Activated CD4-positive, alpha-beta T cell treated with anti-CD3 and anti-CD28 coated beads for 4 hours (primary cell): ENCODE results near the gene MYBPC3.

Experiments
- DNase-seq, 2 donors: peaks; one replicate each; pipeline ENCODE4 v3.0.0-alpha.2; 2020

Gene MYBPC3

DNA sequence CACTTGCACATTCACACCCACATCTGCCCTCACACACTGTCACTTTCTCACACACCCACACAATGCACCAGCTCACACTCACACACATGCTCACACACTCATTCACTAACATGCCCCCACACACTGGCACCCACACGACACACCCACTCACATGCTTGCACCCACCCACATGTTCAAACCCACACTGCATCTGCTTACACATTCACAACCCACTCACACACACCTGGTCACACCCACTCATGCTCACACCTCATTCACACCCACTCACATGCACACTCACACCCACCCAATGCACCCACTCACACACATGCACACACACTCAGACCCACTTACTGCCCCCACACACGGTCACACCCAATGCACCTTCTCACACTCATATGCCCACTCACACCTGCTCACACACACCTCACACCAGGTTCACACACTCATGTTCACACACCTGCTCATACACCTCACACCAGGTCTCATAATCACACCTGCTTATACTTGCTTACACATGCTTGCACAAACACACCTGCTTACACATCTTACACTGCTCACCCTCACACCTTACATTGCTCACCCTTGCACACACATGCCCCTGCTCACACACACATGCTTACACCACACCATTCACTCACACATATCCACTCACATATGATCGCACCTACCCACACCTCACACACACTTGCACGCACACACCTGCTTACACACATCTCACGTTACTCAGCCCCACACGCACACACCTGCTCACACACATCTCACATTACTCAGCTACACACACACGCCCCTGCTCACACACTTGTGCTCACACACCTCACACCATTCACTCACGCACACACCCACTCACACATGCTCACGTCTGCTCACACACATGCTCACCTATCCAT lies 3.9 kb upstream of the MYBPC3 start:
- no peak for DNase-seq

DNA sequence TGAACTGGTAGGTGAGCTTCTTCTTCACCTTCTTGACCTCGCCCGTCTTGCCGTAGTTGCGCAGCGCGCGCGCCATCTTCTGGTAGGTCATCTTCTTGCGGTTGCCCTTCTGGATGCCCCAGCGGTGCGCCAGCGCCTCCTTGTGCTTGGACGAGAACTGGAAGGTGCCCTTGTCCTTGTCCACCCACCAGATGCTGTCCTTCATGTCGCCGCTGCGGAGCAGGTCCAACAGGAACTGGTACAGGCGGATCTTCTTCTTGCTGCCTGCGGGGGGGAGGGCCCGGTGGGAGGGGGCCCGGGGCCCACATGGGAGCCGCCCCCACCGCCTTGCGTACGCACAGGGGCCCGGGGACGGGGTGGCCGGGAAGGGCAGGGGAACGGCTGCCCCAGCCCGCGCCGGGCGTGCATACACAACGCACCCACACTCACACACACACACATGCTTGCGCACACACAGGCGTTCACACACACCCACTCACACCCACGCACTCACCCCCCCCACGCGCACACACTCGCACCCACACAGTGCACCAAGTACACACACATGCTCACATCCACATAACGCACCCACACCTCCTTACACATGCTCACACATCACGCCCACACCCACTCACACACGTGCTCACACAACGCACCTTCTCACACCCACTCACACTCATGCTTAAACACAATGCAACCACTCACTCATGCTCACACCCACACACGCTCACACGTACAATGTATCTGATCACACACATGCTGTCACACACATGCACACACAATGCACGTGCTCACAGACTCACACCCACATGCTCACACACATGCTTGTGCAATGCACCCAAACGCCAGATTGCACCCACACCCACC lies 3.0 kb upstream of the MYBPC3 start:
- DNase-seq, result no peak

DNA sequence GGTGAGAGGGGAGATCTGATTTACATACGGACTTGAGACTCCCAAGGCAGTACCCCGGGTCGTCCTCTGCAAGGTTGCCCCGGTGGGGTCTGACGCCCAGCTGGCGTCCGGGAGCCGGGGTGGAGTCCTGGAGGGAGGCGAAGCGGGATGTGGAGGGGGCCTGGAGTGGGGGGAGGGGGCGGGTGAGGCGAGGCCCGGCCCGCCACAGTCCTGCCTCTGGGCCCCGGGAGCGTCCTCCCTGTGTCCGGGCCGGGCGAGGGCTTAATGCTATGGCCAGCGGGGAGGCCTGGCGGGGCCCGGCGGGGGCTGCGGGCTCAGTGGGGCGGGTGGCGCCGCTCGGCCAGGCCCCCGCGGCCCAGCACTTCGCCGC lies 2.4 kb upstream of the MYBPC3 start:
- no peak for DNase-seq

DNA sequence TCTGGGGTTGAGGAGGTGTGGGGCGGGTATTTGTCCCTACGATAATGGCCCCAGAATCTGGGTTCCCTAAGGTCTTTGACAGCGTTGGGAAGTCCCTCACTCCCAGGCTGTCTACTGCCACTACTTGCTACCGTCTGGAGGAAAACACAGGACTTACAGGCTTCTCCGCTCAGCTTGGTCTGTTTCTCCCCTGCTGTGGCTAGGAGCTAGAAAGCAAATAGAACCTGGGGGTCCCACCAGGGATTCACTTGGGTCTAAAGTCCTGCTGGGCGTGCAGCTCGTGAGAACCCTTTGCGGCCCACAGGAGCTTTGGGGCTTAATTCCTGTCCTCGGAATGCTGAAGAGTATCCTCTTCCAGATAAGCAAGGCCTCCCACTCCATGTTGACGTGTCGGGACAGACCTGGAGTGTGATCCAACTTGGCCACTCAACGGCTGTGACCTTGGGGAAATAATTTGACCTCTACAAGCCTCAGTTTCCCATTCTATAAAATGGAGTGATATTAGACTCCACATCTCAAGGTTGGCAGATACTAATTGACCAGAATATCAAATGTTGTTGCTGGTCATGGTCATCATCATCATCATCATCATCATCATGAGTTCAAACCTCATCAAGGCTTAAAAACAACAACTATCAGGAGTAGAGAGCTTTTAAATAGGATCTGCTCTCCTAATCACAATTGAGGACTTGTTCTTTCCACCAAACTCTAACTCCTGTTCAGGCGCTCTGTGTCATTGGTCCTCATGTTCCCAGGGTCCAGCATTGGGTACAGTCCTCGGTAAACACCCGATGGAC lies 1.7 kb upstream of the MYBPC3 start:
- no peak for DNase-seq

DNA sequence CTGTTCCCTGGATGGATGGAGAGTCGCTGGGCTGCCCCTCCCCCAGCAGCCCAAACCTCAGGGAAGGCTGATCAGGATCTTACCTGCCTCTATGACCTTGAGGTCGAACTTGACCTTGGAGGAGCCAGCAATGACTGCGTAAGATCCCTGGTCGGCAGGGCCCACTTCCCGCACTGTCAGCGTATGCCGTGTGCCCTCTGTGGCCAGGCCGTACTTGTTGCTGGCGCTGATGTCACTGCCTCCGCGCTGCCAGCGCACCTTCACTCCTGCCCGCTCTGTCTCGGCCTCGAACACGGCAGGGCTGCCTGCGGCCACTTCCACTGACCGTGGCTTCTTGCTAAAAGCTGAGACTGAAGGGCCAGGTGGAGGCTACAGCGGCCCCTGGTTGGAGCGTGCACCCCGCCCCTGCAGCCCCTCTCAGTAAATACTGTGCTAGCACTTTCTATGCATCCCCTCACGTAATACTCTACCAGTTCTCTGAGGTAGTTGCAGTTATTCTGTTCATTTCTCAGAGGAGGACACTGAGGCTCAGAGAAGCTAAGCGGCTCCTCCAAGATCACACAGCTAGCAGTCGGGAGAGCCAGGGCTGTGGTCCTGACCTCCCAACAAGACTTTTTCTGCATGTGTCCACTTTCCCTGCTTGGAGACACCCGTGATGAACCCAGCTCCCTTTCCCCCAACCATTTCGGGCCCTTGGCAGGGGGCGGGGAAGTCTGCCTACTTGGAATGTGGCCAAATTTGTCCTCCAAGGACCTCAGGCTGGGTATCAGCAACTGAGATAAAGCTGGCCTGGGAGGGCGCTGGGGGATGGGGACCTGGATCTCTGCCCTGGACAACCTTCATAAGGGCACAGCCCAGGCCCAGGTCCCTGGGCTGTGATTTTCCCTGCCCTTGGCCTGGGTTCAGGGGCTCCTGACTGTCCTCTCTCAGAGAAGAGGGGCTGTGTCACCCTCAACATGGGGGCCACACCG lies 1.1 kb downstream of the MYBPC3 start:
- DNase-seq, result no peak

DNA sequence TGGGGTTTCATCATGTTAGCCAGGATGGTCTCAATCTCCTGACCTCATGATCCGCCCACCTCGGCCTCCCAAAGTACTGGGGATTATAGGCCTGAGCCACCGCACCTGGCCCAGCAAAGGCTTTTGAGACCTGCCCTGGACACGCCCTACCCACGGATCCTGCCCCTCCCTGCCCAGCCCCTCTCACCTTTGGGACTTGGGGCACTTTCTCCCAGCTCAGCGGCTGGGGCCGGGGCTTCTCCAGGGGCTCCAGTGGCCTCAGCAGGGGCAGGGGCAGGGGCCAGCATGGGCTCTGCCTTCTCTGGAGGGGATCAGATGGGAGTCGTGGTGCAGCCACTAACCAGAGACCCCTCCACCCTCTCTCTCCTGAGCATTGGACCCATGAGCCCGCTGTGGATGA lies 2.2 kb downstream of the MYBPC3 start:
- no peak for DNase-seq

DNA sequence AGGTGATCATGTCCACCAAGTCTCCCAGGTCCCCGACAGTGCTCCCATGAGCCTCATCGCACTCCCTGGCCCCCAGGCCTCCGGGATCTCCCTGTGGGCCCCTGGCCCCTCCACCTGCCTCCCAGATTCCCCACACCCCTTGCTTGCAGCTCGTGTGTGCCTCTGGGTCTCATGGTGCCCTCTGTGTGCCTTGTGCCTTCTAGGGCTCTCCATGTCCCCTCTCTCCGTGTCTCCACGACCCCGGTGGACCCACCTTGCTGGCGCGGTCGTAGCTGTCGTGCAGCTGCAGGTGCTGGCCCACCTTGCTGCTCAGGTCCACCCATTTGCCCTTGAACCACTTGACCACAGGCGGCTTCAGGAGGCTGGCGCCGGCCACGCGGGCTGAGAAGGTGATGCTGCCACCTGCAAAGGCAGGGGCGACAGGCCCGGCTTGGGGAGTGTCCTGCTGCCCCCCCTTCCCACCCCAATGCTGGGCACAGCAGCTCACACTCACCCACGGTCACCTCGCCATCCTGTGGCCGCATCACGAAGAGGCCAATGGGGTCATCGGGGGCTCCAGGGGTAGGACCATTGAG lies 2.9 kb downstream of the MYBPC3 start:
- no peak for DNase-seq

DNA sequence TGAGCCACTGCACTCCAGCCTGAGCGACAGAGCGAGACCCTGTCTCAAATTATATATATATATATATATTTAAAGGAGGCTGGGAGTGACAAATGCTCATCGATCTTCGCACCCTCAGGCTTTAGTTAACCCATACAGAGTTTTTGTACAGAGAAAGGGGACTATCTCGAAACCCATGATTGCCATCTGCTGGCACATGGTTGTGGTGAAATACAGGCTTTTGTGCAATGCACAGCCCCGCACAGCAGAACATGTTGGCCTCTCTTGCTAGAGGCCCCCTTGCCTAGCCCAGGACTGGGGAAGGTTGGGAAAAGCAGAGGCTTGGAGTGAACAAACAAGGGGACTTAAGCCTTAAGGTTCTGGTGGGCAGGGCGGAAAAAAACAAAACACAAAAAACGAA lies 3.6 kb downstream of the MYBPC3 start:
- DNase-seq, result no peak

DNA sequence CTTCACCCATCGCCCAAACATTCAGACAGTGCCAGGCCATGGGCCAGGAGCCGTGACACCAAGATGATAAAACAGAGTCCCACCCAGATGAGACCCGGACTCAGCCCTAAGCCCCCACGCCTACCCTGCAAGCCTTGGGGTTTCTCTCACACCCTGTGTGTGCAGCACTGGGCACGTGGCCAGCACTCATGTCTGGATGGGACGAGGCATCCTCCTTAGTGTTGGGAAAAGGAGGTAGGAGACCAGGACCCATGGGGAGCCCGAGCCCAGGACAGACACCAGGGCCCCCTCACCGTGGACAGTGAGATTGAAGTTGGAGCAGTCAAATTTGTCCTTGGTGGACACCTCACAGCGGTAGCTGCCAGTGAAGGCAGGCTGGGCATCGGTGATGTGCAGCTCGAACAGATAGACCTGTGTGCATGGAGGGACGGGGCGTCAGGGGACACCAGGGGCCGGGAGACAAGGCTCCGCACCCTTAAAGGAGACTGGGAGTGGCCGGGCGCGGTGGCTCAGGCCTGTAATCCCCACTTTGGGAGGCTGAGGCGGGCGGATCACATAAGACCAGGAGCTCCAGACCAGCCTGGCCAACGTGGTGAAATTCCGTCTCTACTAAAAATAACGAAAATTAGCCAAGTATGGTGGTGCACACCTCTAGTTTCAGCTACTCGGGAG lies 4.2 kb downstream of the MYBPC3 start:
- DNase-seq, result no peak

DNA sequence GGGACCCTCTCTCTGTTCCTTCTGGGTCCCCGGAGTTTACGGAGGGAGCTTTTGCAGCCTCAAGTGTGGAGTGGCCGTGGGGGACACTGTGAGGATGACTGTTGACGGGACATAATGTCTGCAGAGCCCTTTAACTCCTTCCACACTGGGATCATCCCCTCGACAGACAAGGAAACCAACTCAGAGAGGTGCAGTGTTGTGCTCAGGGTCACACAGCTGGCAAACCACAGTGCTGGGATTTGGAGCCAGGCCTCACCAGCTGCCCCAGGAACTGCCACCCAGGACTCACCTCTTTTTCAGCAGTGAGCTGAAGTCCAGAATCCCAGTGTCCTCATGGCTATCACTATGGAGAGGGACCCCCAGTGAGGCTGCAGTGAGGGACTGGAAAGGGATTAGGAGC lies 5.4 kb downstream of the MYBPC3 start:
- DNase-seq, result no peak

DNA sequence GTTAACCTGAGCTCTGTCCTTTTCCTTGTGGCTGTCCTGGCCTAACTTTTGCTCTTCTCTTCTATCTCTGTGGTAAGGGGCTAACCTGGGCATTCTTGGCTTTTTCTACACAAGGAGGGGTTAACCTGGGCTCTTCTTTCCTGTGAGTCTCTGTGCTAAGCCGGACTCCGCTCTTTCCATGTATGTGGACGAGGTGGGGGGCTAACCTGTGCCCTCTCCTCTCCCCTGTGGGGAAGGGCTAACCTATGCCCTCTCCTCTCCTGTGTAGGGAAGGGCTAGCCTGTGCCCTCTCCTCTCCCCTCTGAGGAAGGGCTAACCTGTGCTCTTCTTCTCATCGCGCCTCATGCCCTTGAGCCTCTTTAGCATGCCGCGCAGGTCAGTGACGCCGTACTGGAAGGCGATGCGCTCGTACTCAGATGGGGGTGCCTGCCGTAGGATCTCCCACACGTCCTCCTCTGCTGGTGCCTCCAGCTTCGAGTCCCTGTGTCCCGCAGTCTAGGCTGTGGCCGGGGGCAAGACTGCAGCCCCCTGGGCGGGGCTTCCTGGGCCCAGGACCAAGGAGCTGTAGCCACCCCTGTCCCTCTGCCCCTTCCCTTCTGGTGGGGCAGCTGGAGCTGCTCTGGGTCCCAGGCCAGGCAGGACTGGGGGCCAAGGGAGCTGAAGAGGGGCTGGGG lies 6.5 kb downstream of the MYBPC3 start:
- DNase-seq, result no peak

DNA sequence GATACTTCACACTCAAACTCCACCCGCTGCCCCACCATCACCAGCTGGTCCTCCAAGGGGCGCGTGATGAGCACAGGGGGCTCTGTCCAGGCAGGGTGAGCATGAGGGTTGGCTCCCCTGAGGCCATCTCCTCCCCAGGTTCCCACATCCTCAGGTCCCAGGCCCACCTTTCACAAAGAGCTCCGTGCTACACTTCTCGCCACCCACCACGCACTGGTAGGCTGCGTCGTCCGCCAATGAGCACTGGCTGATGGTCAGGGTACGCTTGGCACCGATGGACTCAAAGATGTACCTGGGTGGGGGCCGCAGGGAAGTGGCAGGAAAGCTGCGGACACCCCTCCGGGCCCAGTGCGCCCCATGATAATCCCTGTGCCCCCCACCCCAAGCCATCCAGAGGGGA lies 9.6 kb downstream of the MYBPC3 start:
- DNase-seq, result no peak

DNA sequence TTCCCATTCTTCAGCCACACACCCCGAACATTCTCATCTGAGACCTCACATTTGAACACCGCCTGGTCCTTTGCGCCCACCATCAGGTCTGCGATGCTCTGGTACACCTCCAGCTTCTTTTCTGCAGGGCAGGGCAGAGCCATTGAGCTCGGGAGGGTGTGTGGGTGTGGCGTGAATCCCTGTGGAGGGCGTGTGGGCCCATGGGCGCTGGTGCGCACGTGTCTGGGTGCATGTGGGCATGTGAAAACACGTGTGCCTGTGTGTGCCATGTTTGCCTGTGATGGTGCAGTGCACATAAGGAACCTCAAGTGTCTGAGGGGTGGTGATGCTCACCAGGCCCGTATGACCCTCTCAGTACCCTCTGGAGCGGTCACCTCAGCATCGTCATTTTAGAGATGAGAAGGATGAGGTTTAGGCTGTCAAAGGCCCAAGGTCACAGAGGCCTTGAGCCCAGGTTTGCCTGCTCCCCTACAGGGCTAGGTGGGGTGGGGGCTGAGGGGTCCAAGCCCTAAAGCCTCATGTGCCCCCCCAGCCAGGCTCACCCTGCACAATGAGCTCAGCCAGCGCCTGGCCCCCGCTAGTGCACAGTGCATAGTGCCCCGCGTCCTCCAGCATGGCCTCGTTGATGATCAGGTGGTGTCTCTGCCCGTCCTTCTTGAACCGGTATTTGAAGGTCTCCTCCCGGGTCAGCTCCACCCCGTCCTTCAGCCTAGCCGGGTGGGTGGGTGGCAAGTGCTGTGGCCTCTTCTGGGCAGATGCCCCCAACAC lies 10.3 kb downstream of the MYBPC3 start:
- no peak for DNase-seq

DNA sequence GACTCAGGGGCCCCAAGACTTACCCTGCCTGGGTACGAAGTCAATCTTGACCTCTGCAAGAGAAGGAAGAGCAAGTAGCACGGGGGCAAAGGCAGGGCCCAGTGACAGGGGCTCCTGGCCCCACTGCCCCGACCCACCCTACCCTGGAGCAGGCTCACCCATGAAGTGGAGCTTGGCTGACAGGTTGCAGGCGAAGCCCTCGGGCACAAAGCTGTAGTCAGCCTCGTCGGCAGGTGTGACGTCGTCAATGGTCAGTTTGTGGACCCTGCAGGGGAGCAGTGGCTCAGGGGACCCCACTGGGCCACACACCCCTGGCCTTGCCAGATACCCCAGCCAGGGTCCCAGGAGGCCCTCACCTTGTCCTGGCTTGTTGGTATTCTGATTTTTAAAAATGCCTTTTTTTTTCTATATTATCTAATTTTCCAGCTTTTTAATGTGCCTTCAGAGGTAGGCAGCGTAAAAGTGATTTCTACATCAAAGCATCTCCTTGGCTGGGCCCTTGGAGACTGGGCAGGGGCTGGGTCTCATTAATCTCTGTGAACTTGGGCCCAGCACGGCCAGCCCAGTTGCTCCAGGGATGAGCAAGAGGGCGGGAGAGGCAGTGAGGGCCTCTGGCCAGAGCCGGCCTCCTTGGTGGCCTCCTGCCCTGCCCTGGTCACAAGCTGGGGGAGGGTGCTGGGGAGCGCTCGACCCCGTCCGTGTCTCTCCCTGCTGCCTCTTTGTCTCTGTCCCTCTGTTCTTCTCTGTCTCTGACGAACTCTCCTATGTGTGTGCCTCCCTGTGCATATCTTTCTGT lies 11.3 kb downstream of the MYBPC3 start:
- no peak for DNase-seq

DNA sequence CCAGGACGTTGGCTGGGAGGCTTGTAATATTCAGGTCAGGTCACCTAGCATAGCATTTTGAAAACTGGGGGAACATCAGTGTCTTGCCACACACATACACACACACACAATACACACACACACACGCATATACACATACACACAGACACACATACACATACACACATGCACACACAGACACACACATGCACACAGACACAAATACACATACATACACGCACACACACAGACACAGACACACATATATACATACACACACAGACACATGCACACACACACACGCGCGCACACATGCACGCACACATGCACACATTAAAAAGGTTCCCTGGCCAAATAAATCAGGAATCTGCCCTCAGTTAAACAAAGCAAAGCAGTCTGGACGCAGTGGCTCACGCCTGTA lies 12.5 kb downstream of the MYBPC3 start:
- no peak for DNase-seq

DNA sequence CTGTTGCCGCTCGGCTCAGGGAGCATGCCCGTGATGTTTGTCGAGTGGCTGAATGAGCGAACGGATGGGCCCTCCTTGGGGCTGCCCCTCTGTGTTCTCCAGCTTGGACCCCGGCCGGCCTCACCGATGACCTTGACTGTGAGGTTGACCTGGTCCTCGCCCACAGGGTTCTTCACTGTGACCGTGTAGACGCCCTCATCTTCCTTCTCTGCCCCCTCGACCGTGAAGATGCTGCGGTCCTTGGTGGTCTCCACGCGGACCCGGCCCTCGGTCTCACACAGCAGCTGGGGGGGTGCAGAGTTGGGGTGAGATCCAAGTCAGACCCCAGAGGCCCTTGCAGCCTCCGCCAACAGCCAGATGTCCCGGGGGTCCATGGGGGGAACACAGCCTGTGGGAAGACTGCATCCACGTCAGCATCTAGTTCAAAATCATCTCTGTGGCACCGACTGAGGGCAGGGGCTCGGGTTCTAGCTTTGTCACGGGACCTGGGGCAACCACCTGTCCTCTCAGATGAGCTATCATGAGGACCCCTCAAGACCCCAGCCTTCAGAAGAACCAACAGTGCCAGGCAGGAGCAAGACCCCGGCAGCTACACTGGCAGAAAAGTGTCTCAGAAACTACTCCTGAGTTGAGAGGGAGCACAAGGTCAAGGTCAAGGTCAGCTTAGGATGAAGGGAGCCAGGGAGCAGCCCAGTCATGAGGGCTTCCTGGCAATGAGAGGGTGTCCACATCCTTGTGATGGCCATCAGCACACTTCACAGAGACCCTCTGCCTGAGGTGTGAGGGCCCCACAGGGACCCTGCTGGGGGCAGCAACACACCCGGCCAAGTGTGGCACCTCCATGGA lies 13.9 kb downstream of the MYBPC3 start:
- no peak for DNase-seq

DNA sequence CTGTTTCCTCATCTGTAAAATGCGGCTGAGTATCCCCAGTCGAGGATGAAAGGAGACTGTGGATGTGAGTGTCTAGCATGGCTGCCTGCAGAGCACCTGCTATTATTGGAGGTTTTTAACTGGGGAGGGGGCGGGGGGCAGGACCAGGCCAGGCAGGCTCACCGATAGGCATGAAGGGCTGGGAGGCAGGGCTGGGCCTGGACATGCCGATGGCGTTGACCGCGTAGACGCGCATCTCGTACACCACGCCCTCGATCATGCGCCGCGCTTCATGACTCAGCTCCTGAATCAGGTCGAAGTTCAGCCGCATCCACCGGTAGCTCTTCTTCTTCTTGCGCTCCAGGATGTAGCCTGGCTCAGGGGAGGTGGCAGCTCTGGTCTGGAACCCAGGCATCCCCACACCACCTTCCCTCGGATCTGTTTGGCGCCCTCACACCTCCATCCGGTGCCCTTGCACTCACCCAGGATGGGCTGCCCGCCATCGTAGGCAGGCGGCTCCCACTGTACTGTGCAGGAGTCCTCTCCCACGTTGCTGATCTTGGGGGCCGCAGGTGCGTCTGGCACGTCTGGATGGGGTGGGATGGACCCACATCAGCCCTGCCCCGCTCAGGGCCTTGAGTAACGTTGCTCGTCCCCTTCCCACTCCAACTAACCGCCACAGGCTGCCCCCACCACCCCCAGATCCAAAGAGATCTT lies 15.1 kb downstream of the MYBPC3 start:
- DNase-seq, result no peak
